Mucosa of rectum (tissue), 2 donors: ENCODE data around the gene UMODL1.
A peak's percentile ranks its signal among the peaks of the same experiment; 100 is the strongest.

Source experiments
- H3K27ac ChIP-seq, 2 donors: one replicate each; pipeline ENCODE4 v1.7.0; 2013; ENCODE audit warnings: inconsistent platforms in 2 of 2, low read depth in 2 of 2, low read length in 2 of 2
- H3K27me3 ChIP-seq, 2 donors: one replicate each; pipeline ENCODE4 v1.7.0; 2013; ENCODE audit warnings: low read length in 2 of 2; ENCODE audit not compliant: control insufficient read depth in 2 of 2, insufficient read depth in 2 of 2
- H3K36me3 ChIP-seq, 2 donors: one replicate each; pipeline ENCODE4 v1.7.0; 2013; ENCODE audit warnings: low read length in 2 of 2; ENCODE audit not compliant: control insufficient read depth in 2 of 2, insufficient read depth in 2 of 2
- H3K4me1 ChIP-seq, 2 donors: one replicate each; pipeline ENCODE4 v1.7.0; 2013; ENCODE audit warnings: low read length in 2 of 2, mild to moderate bottlenecking in 1 of 2; ENCODE audit not compliant: control insufficient read depth in 2 of 2, insufficient read depth in 2 of 2
- H3K4me3 ChIP-seq, 2 donors: one replicate each; pipeline ENCODE4 v1.7.0; 2013; ENCODE audit warnings: low read length in 2 of 2
- H3K9ac ChIP-seq, 2 donors: one replicate each; pipeline ENCODE4 v1.7.0; 2013; ENCODE audit warnings: low read length in 2 of 2, low read depth in 1 of 2, mild to moderate bottlenecking in 1 of 2
- H3K9me3 ChIP-seq, 2 donors: one replicate each; pipeline ENCODE4 v1.7.0; 2013; ENCODE audit warnings: low read length in 2 of 2; ENCODE audit not compliant: control insufficient read depth in 2 of 2
- donor health status: healthy.
- donor health status: Normal muscosa, but diverticular disease.

The UMODL1 gene

GRCh38 chr21:42079008-42079938, 8.2 kb downstream of the UMODL1 start:
- no peak overlapping the region for H3K4me3 ChIP-seq
- H3K36me3 ChIP-seq = no peaks in the 10 kb centered on the region
- H3K27ac ChIP-seq = peak overlapping the region in 1 of 2 donors; percentile 38
- no peak overlapping the region for H3K9ac ChIP-seq
- no peaks in the 10 kb centered on the region for H3K4me1 ChIP-seq
- no peaks in the 10 kb centered on the region for H3K27me3 ChIP-seq
- no peaks in the 10 kb centered on the region for H3K9me3 ChIP-seq

- H3K4me3 ChIP-seq = no peak overlapping the region
- no peak overlapping the region for H3K27ac ChIP-seq
- H3K9me3 ChIP-seq = no peaks in the 10 kb centered on the region
- no peaks in the 10 kb centered on the region for H3K36me3 ChIP-seq
- H3K4me1 ChIP-seq = no peaks in the 10 kb centered on the region
- no peak overlapping the region for H3K9ac ChIP-seq
- no peaks in the 10 kb centered on the region for H3K27me3 ChIP-seq
Observed at GRCh38 chr21:42079939-42080787, 9.0 kb downstream of the UMODL1 start.

DNA sequence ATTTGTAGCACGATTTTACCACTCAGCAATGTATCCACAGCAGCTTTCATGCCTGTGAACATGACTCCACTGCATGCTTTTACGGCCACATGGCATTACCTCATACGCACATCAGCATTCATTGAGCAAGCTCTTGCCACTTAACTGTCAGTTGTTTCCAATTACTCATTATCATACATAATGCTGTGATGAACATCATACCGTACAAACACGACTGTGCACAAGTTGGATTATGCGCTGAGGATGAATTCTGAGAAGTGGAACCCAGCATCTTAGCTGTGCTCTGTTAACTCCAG, 9.6 kb downstream of the UMODL1 start:
- Histone ChIP-seq H3K9me3 (no peaks in the 10 kb centered on the region), H3K36me3 (no peaks in the 10 kb centered on the region), H3K4me3 (no peak overlapping the region), H3K27ac (no peak overlapping the region), H3K9ac (no peak overlapping the region), H3K4me1 (peaks cover 3% of the 10 kb centered on the region in 2 donors), H3K27me3 (no peaks in the 10 kb centered on the region)

DNA sequence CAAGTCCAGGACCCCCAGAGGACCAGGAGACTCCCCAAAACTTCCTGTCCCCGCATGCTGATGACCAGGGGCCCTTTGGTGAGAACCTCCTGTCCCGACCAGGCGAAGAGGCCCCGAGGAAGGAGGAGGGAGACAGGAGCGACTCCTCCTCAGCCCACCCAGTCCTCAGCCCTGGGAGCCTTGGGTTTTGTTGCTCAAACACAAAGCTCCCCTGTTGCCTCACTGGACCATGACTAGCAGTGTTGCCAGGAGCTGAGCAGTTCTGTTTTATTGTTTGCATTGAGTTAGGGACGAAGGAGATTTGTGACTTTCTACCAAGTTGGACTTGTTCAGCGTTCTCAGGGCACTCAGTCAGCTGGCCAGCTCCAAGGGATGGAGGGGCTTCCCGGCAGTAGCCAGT, 10.0 kb downstream of the UMODL1 start:
- Histone ChIP-seq H3K36me3 (no peaks in the 10 kb centered on the region), H3K27me3 (no peaks in the 10 kb centered on the region), H3K4me1 (peaks cover 7% of the 10 kb centered on the region in 2 donors), H3K9ac (no peak overlapping the region), H3K9me3 (no peaks in the 10 kb centered on the region), H3K27ac (no peak overlapping the region), H3K4me3 (no peak overlapping the region)

GRCh38 chr21:42081931-42082381, 10.8 kb downstream of the UMODL1 start:
- Histone ChIP-seq H3K27me3 (no peaks in the 10 kb centered on the region), H3K9me3 (no peaks in the 10 kb centered on the region), H3K36me3 (no peaks in the 10 kb centered on the region), H3K27ac (no peak overlapping the region), H3K4me1 (peaks cover 7 to 8% of the 10 kb centered on the region in 2 donors), H3K9ac (no peak overlapping the region), H3K4me3 (no peak overlapping the region)

DNA sequence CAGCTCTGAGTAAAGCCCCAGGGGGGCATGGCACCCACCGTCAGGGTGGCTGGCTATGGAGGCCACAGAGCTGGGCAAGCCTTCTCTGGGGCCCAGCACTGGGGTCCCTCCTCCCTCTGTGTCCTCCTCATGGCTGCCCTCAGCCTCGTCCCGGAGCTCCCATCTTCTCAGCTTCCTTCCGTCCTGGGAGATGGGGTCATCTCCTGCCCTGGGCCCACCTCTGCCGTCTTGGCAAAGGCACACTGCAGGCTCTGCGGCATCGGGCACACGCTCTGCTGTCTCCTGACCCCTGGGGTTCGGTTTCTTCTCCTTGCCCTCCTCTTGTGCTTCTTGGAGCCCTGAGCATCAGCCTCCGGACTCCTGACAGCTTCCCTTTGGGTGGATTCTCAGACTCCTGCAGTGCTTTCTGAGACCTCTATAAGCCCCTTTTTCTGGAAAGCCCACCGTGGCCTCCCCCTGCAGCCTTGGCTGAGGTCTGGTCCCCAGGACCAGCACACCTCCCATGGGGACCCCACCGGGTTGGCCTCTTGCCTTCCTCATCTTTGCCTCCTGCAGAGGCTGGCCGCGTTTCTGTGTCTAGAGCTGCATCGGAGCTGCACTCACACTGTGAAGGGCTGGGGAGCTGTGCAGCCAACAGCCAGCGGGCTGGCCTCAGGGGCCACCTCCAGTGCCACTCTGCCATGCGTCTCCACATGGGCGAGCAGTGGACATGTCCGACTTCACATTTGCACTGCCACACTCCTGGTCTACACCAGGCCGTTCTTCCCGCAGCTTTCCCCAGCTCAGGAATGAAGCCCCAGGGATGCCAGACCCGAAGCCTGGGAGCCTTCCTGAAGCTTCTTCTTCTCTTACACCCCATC, 11.6 kb downstream of the UMODL1 start:
- Histone ChIP-seq H3K9me3 (no peaks in the 10 kb centered on the region), H3K9ac (no peak overlapping the region), H3K27ac (no peak overlapping the region), H3K4me3 (no peak overlapping the region), H3K36me3 (no peaks in the 10 kb centered on the region), H3K4me1 (peaks cover 7 to 8% of the 10 kb centered on the region in 2 donors), H3K27me3 (no peaks in the 10 kb centered on the region)

- H3K4me1 ChIP-seq = peaks cover 7 to 8% of the 10 kb centered on the region in 2 donors
- H3K36me3 ChIP-seq = no peaks in the 10 kb centered on the region
- no peaks in the 10 kb centered on the region for H3K9me3 ChIP-seq
Observed at GRCh38 chr21:42083361-42083690, 12.2 kb downstream of the UMODL1 start.

GRCh38 chr21:42084079-42084478, 13.0 kb downstream of the UMODL1 start:
- Histone ChIP-seq H3K9me3 (no peaks in the 10 kb centered on the region), H3K4me3 (no peak overlapping the region), H3K27me3 (no peaks in the 10 kb centered on the region), H3K4me1 (peaks cover 10 to 11% of the 10 kb centered on the region in 2 donors), H3K9ac (no peak overlapping the region), H3K27ac (no peak overlapping the region), H3K36me3 (no peaks in the 10 kb centered on the region)

More at GRCh38 chr21:42083361-42083690, 12.2 kb downstream of the UMODL1 start:
- Histone ChIP-seq H3K27me3 (no peaks in the 10 kb centered on the region), H3K9ac (no peak overlapping the region), H3K27ac (no peak overlapping the region), H3K4me3 (no peak overlapping the region)

GRCh38 chr21:42085246-42086077, 14.3 kb downstream of the UMODL1 start:
- Histone ChIP-seq H3K9ac (peak overlapping the region in 1 of 2 donors; percentile 34), H3K9me3 (no peaks in the 10 kb centered on the region), H3K27ac (peak overlapping the region in 1 of 2 donors; percentile 48), H3K4me1 (peaks cover 16 to 18% of the 10 kb centered on the region in 2 donors), H3K4me3 (no peak overlapping the region), H3K27me3 (no peaks in the 10 kb centered on the region), H3K36me3 (no peaks in the 10 kb centered on the region)
